ENCODE results near the gene NR5A2.

The NR5A2 gene

DNA sequence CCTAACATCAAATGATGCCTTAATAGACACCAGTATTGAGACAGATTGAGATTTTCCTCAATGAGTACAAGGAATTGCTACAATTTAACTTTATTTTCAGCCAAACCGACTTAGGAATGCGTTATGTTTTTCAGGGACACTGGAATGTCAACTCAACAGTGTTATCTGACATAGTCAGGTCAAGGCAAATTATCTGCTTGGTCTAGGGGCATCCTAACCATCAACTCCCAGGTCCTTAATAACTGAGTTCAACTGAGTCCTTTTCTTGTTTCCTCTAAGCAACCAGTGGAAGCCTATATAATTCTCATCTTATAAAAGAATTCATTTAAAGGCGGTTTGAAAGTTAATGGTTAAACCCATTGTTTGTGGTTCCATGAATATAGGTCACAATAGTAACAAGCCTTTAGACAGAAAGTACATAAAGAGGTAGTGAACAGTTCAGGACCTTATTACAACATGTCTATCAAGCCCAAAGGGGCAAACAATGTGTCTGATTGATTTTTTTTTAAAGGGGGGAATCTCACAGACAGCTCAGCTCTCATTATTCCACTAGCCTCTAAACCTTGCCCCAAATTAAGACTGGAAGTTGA lies 32.3 kb upstream of the NR5A2 start:
- Histone ChIP-seq H3K4me1 (ENCODE audit: insufficient read depth, low read length, poor library complexity, severe bottlenecking) (no peaks in the 10 kb centered on the region), H3K27me3 (ENCODE audit: insufficient read depth, low read length, poor library complexity, severe bottlenecking) (no peaks in the 10 kb centered on the region), H3K79me2 (ENCODE audit: insufficient read depth, low read length) (no peaks in the 10 kb centered on the region), H3K36me3 (ENCODE audit: insufficient read depth, low read length) (no peaks in the 10 kb centered on the region), H4K20me1 (ENCODE audit: insufficient read depth, low read length, poor library complexity, severe bottlenecking) (no peaks in the 10 kb centered on the region), H3K9ac (ENCODE audit: low read depth, low read length, poor library complexity, severe bottlenecking) (no peak overlapping the region), H3K9me2 (replicated peaks; ENCODE audit: low read depth, low read length) (no peaks in the 10 kb centered on the region), H3K4me2 (ENCODE audit: low read depth, low read length, poor library complexity, severe bottlenecking) (no peak overlapping the region), H3K4me3 (ENCODE audit: low read length, poor library complexity, severe bottlenecking) (no peak overlapping the region), H3F3A (ENCODE audit: low read depth) (no peaks in the 10 kb centered on the region), H3K9me3 (ENCODE audit: insufficient read depth, low read depth, low read length) (no peaks in the 10 kb centered on the region), H2AFZ (ENCODE audit: low read length) (no peak overlapping the region)
- no peak for TF ChIP-seq EZH2phosphoT487 (IDR thresholded peaks at IDR 0.05; ENCODE audit: borderline replicate concordance)
- TF ChIP-seq, protein P1, sequence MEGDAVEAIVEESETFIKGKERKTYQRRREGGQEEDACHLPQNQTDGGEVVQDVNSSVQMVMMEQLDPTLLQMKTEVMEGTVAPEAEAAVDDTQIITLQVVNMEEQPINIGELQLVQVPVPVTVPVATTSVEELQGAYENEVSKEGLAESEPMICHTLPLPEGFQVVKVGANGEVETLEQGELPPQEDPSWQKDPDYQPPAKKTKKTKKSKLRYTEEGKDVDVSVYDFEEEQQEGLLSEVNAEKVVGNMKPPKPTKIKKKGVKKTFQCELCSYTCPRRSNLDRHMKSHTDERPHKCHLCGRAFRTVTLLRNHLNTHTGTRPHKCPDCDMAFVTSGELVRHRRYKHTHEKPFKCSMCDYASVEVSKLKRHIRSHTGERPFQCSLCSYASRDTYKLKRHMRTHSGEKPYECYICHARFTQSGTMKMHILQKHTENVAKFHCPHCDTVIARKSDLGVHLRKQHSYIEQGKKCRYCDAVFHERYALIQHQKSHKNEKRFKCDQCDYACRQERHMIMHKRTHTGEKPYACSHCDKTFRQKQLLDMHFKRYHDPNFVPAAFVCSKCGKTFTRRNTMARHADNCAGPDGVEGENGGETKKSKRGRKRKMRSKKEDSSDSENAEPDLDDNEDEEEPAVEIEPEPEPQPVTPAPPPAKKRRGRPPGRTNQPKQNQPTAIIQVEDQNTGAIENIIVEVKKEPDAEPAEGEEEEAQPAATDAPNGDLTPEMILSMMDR (conservative IDR thresholded peaks at IDR 0.05; ENCODE audit: low read length): no peak

DNA sequence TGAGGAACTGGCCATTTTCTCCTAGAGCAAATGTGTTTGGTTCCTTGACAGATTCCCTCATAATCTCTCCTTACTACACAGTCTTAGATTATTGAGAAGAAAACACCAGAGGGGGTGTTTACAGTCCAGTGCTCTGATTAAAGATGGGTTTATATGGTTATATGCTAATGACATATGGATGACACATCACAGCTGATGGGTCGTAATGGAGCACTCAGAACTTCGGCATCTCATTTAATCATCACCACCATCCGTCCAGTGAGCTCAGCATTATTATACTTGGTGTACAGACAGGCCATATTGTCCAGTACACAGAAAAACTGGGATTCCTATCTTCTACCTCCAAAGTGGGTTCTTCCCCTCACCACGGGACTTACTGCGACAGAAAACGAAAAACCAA lies 22.3 kb upstream of the NR5A2 start:
- no peak overlapping the region for H3K4me2 ChIP-seq (ENCODE audit: low read depth, low read length, poor library complexity, severe bottlenecking)
- TF ChIP-seq, protein P1 (conservative IDR thresholded peaks at IDR 0.05; ENCODE audit: low read length): no peak
- no peaks in the 10 kb centered on the region for H4K20me1 ChIP-seq (ENCODE audit: insufficient read depth, low read length, poor library complexity, severe bottlenecking)
- no peaks in the 10 kb centered on the region for H3K9me2 ChIP-seq (replicated peaks; ENCODE audit: low read depth, low read length)
- H3K36me3 ChIP-seq (ENCODE audit: insufficient read depth, low read length): no peaks in the 10 kb centered on the region
- H3K9me3 ChIP-seq (ENCODE audit: insufficient read depth, low read depth, low read length): no peaks in the 10 kb centered on the region
- H3F3A ChIP-seq (ENCODE audit: low read depth): no peaks in the 10 kb centered on the region
- no peaks in the 10 kb centered on the region for H3K27me3 ChIP-seq (ENCODE audit: insufficient read depth, low read length, poor library complexity, severe bottlenecking)
- no peak overlapping the region for H3K9ac ChIP-seq (ENCODE audit: low read depth, low read length, poor library complexity, severe bottlenecking)
- no peak overlapping the region for H2AFZ ChIP-seq (ENCODE audit: low read length)
- no peaks in the 10 kb centered on the region for H3K4me1 ChIP-seq (ENCODE audit: insufficient read depth, low read length, poor library complexity, severe bottlenecking)
- H3K79me2 ChIP-seq (ENCODE audit: insufficient read depth, low read length): no peaks in the 10 kb centered on the region
- H3K4me3 ChIP-seq (ENCODE audit: low read length, poor library complexity, severe bottlenecking): no peak overlapping the region

GRCh38 chr1:200006711-200007110 lies 20.8 kb upstream of the NR5A2 start:
- TF ChIP-seq, protein P1 (conservative IDR thresholded peaks at IDR 0.05; ENCODE audit: low read length): no peak
- TF ChIP-seq EZH2phosphoT487 (IDR thresholded peaks at IDR 0.05; ENCODE audit: borderline replicate concordance): no peak
- H3K4me2 ChIP-seq (ENCODE audit: low read depth, low read length, poor library complexity, severe bottlenecking): no peak overlapping the region
- H3K79me2 ChIP-seq (ENCODE audit: insufficient read depth, low read length): no peaks in the 10 kb centered on the region
- H4K20me1 ChIP-seq (ENCODE audit: insufficient read depth, low read length, poor library complexity, severe bottlenecking): no peaks in the 10 kb centered on the region
- no peak overlapping the region for H3K4me3 ChIP-seq (ENCODE audit: low read length, poor library complexity, severe bottlenecking)
- H3K4me1 ChIP-seq (ENCODE audit: insufficient read depth, low read length, poor library complexity, severe bottlenecking): no peaks in the 10 kb centered on the region
- no peaks in the 10 kb centered on the region for H3K9me2 ChIP-seq (replicated peaks; ENCODE audit: low read depth, low read length)
- H3K36me3 ChIP-seq (ENCODE audit: insufficient read depth, low read length): no peaks in the 10 kb centered on the region
- no peaks in the 10 kb centered on the region for H3F3A ChIP-seq (ENCODE audit: low read depth)
- no peak overlapping the region for H2AFZ ChIP-seq (ENCODE audit: low read length)
- no peaks in the 10 kb centered on the region for H3K27me3 ChIP-seq (ENCODE audit: insufficient read depth, low read length, poor library complexity, severe bottlenecking)
- H3K9me3 ChIP-seq (ENCODE audit: insufficient read depth, low read depth, low read length): no peaks in the 10 kb centered on the region
- H3K9ac ChIP-seq (ENCODE audit: low read depth, low read length, poor library complexity, severe bottlenecking): no peak overlapping the region
